Fibroblast of lung (primary cell): Measurements from ENCODE around the gene IMMP2L.

Source experiments
- CTCF ChIP-seq, 2 donors: IDR thresholded peaks in 1 of 2; conservative IDR thresholded peaks in 1 of 2; 1 replicate in 1 of 2; 2 replicates in 1 of 2; pipeline ENCODE4 v1.5.1; 2011 to 2012; ENCODE audit warnings: low read length in 2 of 2, control low read depth in 1 of 2, inconsistent platforms in 1 of 2, low read depth in 1 of 2, mild to moderate bottlenecking in 1 of 2
- EZH2 ChIP-seq: IDR thresholded peaks from 2 replicates; pipeline ENCODE4 v1.5.1; 2012; ENCODE audit warnings: low read length, control low read depth, mild to moderate bottlenecking; ENCODE audit errors: missing control alignments

GRCh38 chr7:111210043-111210442, 352.2 kb downstream of the IMMP2L start:
- TF ChIP-seq EZH2 = no peak
- no peak for TF ChIP-seq CTCF (conservative IDR thresholded peaks at IDR 0.05 in 1 of 2, IDR thresholded peaks at IDR 0.05 in 1 of 2; ENCODE audit: low read depth in 1 of 2, low read length in 2 of 2)
